HepG2 (cell line): ENCODE data around the gene DCST2. TPM values are rescaled to one million over a fixed set of nuclear protein-coding genes. Genes with fewer than 3 reads are reported as not detected.

Experiments
- CENPX ChIP-seq: sonication (generic); formaldehyde crosslinking; IDR thresholded peaks from 2 replicates; pipeline ENCODE4 v1.9.0; 2021; ENCODE audit warnings: mild to moderate bottlenecking, missing genetic modification reagents, moderate library complexity
- CHD2 ChIP-seq: IDR thresholded peaks from 2 replicates; pipeline ENCODE4 v1.6.1; 2011; ENCODE audit warnings: low read depth, low read length, improper control_type of control experiment
- DMAP1 ChIP-seq: IDR thresholded peaks from 2 replicates; pipeline ENCODE4 v1.6.1; 2016
- EHMT2 ChIP-seq: fragments of 200-600 bp; sonication (generic); IDR thresholded peaks from 2 replicates; pipeline ENCODE4 v1.7.0; 2017; ENCODE audit warnings: antibody characterized with exemption, low read depth, low read length, borderline replicate concordance
- HMGA1 ChIP-seq: sonication (generic); formaldehyde crosslinking; conservative IDR thresholded peaks from 2 replicates; pipeline ENCODE4 v1.4.0; 2020; ENCODE audit warnings: missing genetic modification reagents
- MBNL3 ChIP-seq: fragments of 250-450 bp; sonication (Bioruptor Pico); conservative IDR thresholded peaks from 2 replicates; pipeline ENCODE4 v1.8.0; 2022; ENCODE audit warnings: mild to moderate bottlenecking, inconsistent platforms
- MIER3 ChIP-seq: IDR thresholded peaks from 2 replicates; pipeline ENCODE4 v1.6.1; 2016; ENCODE audit warnings: missing compliant biosample characterization, borderline replicate concordance
- MLLT10 ChIP-seq: sonication (generic); formaldehyde crosslinking; IDR thresholded peaks from 2 replicates; pipeline ENCODE4 v1.4.0; 2020; ENCODE audit warnings: missing genetic modification reagents
- NCOR1 ChIP-seq: fragments of 200-600 bp; sonication (generic); IDR thresholded peaks from 2 replicates; pipeline ENCODE4 v1.7.0; 2017; ENCODE audit warnings: antibody characterized with exemption, low read length, borderline replicate concordance
- SNAI1 ChIP-seq: sonication (generic); formaldehyde crosslinking; IDR thresholded peaks from 2 replicates; pipeline ENCODE4 v1.5.0; 2020; ENCODE audit warnings: mild to moderate bottlenecking, missing genetic modification reagents, borderline replicate concordance
- SUZ12 ChIP-seq: fragments of 150-350 bp; IDR thresholded peaks from 2 replicates; pipeline ENCODE4 v1.6.1; 2014; ENCODE audit warnings: low read depth, low read length
- TMF1 ChIP-seq: sonication (generic); formaldehyde crosslinking; IDR thresholded peaks from 2 replicates; pipeline ENCODE4 v1.8.1; 2022; ENCODE audit warnings: low read depth, missing genetic modification reagents
- ZNF251 ChIP-seq: sonication (generic); formaldehyde crosslinking; IDR thresholded peaks from 2 replicates; pipeline ENCODE4 v1.9.0; 2021; ENCODE audit warnings: mild to moderate bottlenecking, missing genetic modification reagents
- ZNF484 ChIP-seq: sonication (generic); formaldehyde crosslinking; IDR thresholded peaks from 2 replicates; pipeline ENCODE4 v1.5.1; 2020; ENCODE audit warnings: mild to moderate bottlenecking, low read depth, missing genetic modification reagents, borderline replicate concordance
- ZNF629 ChIP-seq: sonication (generic); formaldehyde crosslinking; conservative IDR thresholded peaks from 2 replicates; pipeline ENCODE4 v1.5.0; 2020; ENCODE audit warnings: missing genetic modification reagents
- ZNF782 ChIP-seq: sonication (generic); formaldehyde crosslinking; IDR thresholded peaks from 2 replicates; pipeline ENCODE4 v1.4.0; 2020; ENCODE audit warnings: missing genetic modification reagents, mild to moderate bottlenecking, borderline replicate concordance
- ZUFSP ChIP-seq: sonication (generic); formaldehyde crosslinking; IDR thresholded peaks from 2 replicates; pipeline ENCODE4 v1.9.0; 2021; ENCODE audit warnings: missing genetic modification reagents, mild to moderate bottlenecking, borderline replicate concordance
- polyA plus RNA-seq, 8 experiments: library from polyadenylated mRNA; depleted of rRNA in 3 of 8; stranded (reverse) in 7 of 8; unstranded in 1 of 8; fragments of >200 nt; fragmentation: Illumina TruSeq in 4 of 8; extraction: Trizol in 4 of 8; gene quantifications; 2 replicates each; pipeline versions ENCODE4 v1.2.1 to v1.2.3, GENCODE V29; 2011 to 2016; ENCODE audit warnings: low read depth in 4 of 8, missing spikeins in 1 of 8, mixed read lengths in 1 of 8; ENCODE audit not compliant: insufficient read depth in 1 of 8
- total RNA-seq, 5 experiments: library from RNA; depleted of rRNA; stranded (reverse); fragments of >200 nt; fragmentation: Illumina TruSeq; extraction: Trizol; gene quantifications; 2 replicates each; pipeline ENCODE4 v1.2.3, GENCODE V29; 2016; ENCODE audit warnings: low read depth in 1 of 5
- TF ChIP-seq, protein P1 (sequence below): sonication (generic); formaldehyde crosslinking; conservative IDR thresholded peaks from 2 replicates; pipeline ENCODE4 v1.8.1; 2023; ENCODE audit warnings: missing genetic modification reagents
- TF ChIP-seq, protein P2 (sequence below): sonication (generic); formaldehyde crosslinking; IDR thresholded peaks from 2 replicates; pipeline ENCODE4 v1.5.0; 2020; ENCODE audit warnings: missing genetic modification reagents, mild to moderate bottlenecking, borderline replicate concordance
- TF ChIP-seq, protein P3 (sequence below): sonication (generic); formaldehyde crosslinking; IDR thresholded peaks from 2 replicates; pipeline ENCODE4 v1.4.0; 2020; ENCODE audit warnings: missing genetic modification reagents, low read depth, mild to moderate bottlenecking, borderline replicate concordance
- TF ChIP-seq, protein P4 (sequence below): sonication (generic); formaldehyde crosslinking; IDR thresholded peaks from 2 replicates; pipeline ENCODE4 v1.4.0; 2020; ENCODE audit warnings: missing genetic modification reagents

Gene DCST2
- total and polyA plus RNA-seq, 2 of the 13 experiments (the other 11 are each of a cell fraction or from before 2014, with no cell fraction given) = 0.74 TPM; not detected in 1

GRCh38 chr1:154972517-154973343, 60.9 kb downstream of the DCST2 start (continued):
- TF ChIP-seq, protein P1, sequence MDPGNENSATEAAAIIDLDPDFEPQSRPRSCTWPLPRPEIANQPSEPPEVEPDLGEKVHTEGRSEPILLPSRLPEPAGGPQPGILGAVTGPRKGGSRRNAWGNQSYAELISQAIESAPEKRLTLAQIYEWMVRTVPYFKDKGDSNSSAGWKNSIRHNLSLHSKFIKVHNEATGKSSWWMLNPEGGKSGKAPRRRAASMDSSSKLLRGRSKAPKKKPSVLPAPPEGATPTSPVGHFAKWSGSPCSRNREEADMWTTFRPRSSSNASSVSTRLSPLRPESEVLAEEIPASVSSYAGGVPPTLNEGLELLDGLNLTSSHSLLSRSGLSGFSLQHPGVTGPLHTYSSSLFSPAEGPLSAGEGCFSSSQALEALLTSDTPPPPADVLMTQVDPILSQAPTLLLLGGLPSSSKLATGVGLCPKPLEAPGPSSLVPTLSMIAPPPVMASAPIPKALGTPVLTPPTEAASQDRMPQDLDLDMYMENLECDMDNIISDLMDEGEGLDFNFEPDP = no peak
- TF ChIP-seq ZNF484 (CRISPR knock-in tag) (no peak), MLLT10 (CRISPR knock-in tag) (no peak), ZUFSP (CRISPR knock-in tag) (no peak), CENPX (CRISPR knock-in tag) (no peak), HMGA1 (no peak), ZNF782 (CRISPR knock-in tag) (no peak; the same call in 1 of the 2 replicates), SUZ12 (no peak), ZNF251 (no peak), CHD2 (no peak), NCOR1 (0 out of 2 replicates have a peak, but pooled peaks have one; percentile 33), MBNL3 (no peak), EHMT2 (no peak), DMAP1 (peak; percentile 78), SNAI1 (0 out of 2 replicates have a peak, but pooled peaks have one; percentile 57), ZNF629 (CRISPR knock-in tag) (no peak), TMF1 (no peak), MIER3 (CRISPR knock-in tag) (peak; percentile 59; the same call in 1 of the 2 replicates)
- TF ChIP-seq, protein P2, sequence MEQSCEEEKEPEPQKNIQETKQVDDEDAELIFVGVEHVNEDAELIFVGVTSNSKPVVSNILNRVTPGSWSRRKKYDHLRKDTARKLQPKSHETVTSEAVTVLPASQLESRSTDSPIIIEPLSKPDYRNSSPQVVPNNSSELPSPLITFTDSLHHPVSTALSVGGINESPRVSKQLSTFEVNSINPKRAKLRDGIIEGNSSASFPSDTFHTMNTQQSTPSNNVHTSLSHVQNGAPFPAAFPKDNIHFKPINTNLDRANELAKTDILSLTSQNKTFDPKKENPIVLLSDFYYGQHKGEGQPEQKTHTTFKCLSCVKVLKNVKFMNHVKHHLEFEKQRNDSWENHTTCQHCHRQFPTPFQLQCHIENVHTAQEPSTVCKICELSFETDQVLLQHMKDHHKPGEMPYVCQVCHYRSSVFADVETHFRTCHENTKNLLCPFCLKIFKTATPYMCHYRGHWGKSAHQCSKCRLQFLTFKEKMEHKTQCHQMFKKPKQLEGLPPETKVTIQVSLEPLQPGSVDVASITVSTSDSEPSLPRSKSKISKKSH (CRISPR knock-in tag) = no peak
- TF ChIP-seq, protein P3, sequence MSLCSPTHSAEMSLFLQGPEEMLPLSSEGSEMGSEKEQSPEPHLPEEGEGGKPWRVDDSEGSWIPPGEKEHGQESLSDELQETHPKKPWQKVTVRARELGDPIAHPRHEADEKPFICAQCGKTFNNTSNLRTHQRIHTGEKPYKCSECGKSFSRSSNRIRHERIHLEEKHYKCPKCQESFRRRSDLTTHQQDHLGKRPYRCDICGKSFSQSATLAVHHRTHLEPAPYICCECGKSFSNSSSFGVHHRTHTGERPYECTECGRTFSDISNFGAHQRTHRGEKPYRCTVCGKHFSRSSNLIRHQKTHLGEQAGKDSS (CRISPR knock-in tag) = no peak
- TF ChIP-seq, protein P4, sequence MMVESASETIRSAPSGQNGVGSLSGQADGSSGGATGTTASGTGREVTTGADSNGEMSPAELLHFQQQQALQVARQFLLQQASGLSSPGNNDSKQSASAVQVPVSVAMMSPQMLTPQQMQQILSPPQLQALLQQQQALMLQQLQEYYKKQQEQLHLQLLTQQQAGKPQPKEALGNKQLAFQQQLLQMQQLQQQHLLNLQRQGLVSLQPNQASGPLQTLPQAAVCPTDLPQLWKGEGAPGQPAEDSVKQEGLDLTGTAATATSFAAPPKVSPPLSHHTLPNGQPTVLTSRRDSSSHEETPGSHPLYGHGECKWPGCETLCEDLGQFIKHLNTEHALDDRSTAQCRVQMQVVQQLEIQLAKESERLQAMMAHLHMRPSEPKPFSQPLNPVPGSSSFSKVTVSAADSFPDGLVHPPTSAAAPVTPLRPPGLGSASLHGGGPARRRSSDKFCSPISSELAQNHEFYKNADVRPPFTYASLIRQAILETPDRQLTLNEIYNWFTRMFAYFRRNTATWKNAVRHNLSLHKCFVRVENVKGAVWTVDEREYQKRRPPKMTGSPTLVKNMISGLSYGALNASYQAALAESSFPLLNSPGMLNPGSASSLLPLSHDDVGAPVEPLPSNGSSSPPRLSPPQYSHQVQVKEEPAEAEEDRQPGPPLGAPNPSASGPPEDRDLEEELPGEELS (CRISPR knock-in tag) = peak; percentile 79
